ENCODE data around the gene SLC24A3.
"Not testable (repeated sequence)": the region's sequence is repeated elsewhere in the genome, so short reads cannot be mapped to it uniquely, and the experiment has no call there.

SLC24A3 gene

DNA sequence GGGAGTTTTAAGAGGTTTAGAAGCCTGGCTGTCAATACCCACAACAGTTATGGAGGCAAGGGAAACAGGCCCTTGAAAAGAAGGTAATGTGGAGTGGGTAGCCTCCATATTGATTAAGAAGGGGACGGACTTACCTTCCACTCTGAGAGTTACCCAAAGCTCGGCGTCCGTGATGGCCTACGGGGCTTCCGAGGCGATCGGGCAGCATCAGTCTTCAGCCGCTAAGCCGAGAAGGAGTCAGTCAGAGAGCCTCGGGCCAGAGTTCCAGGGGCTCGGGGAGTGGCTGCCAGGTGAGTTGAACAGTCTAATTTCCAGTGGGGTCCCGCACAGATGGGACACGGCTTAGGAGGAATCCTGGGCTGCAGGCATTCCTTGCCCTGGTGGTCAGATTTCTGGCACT, 541.8 kb downstream of the SLC24A3 start:
- in situ Hi-C loops (cut with MboI; ENCODE audit: low sequenced_read_pairs): not testable (repeated sequence)

GRCh38 chr20:19756761-19757486, 544.5 kb downstream of the SLC24A3 start:
- in situ Hi-C loops (cut with MboI; ENCODE audit: low sequenced_read_pairs): no loop called here

DNA sequence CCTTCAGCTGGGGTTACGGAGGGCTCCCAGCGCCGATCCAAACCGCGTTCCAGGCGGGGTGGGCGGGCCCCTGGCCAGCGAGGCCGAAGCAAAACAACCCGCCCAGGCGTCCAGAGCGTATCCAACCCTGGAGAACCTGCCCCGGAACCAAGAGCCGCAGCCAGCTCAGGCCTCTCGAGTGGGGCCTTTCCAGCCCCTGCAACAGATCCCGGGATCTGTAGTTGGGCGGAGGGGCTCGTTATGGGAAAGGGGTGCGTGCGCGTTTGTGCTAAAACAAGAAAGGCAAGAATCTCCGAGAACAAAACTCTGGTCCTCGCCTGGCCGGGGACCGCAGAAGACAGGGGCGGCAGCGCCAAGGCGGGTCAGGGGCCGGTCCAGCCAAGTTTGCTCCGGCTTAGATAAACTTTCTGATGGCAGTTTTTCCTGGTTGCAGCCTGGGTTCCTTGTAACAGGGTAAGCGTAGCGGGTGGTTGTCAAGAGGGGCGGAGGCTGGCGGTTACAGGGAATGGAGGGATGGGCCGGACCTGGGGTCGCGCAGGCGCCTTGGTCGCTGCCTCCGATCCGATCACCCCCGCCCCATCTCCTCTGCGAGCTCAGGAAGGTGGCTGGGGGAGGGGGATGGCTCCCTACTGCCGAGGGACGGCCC, 545.2 kb downstream of the SLC24A3 start:
- in situ Hi-C loops (cut with MboI; ENCODE audit: low sequenced_read_pairs): no loop called here

- in situ Hi-C loops (cut with MboI; ENCODE audit: low sequenced_read_pairs): no loop called here
Measured at GRCh38 chr20:19758133-19758500, 545.7 kb downstream of the SLC24A3 start, which contains the start of gene RIN2. TSS of gene RIN2 (plus strand) at chr20:19758258. CDS start at chr20:19889602, 131,344 bp downstream.

GRCh38 chr20:19758501-19759331, 546.3 kb downstream of the SLC24A3 start:
- in situ Hi-C loops (cut with MboI; ENCODE audit: low sequenced_read_pairs): no loop called here

GRCh38 chr20:19760371-19760721, 547.9 kb downstream of the SLC24A3 start:
- in situ Hi-C loops (cut with MboI; ENCODE audit: low sequenced_read_pairs): no loop called here

DNA sequence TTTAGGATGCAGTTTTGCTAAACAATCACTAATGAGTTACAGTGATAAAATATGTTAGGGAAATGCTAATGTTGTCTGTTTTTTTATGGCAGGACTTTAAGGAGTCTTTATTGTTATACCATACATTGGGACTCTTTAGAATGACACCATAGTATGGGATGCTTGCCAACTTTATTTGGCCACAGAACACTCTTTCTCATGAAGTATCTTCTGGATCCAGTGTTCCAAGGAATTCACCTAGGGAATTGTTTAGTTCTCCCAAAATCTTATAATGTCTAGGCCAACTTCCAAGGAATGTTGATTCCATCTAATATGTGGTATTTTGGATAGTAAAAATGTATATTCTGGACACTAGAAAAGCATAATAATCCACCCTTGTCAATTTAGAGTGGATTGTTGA, 548.9 kb downstream of the SLC24A3 start:
- in situ Hi-C loops (cut with MboI; ENCODE audit: low sequenced_read_pairs): no loop called here

GRCh38 chr20:19761841-19762240, 549.4 kb downstream of the SLC24A3 start:
- in situ Hi-C loops (cut with MboI; ENCODE audit: low sequenced_read_pairs): no loop called here

DNA sequence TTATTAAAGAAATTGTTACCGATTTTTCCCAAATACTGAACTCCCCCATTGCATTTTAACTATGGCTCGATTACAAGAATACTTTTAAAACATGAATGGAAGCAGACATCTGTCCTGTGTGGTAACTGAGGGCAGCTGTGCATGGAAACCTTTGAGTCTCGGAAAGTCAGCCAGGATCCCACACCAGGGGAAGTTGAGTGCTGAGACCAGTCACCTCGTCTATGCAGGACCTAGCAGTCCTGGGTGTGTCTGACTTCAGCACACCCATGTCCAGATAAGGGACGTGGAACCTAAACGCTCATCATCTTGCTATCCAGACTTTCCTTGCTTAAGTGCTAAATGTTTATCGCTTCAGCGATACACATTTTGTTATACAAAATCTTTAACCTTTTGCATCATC, 551.8 kb downstream of the SLC24A3 start:
- in situ Hi-C loops (cut with MboI; ENCODE audit: low sequenced_read_pairs): no loop called here

GRCh38 chr20:19765266-19765665, 552.8 kb downstream of the SLC24A3 start:
- in situ Hi-C loops (cut with MboI; ENCODE audit: low sequenced_read_pairs): no loop called here

GRCh38 chr20:19765913-19766312, 553.5 kb downstream of the SLC24A3 start:
- in situ Hi-C loops (cut with MboI; ENCODE audit: low sequenced_read_pairs): no loop called here

DNA sequence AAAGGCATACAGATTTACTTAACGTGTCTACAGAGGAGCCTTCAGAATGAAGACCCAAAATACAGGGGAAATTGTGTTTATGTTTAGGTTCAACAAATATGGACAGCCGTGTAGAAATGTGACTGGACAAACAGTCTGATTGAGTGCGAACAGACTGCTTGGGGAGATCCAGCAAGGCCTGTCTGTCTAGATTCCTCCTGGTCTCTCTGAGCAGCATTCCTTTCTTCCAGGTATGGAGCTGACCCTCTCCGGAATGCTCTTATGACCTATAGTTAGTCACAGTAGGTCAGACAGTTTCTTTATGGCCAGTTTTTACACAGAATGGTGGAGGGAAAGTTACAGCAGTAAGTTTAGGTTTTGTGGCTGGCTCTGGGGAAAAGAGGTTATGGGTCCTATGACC, 554.6 kb downstream of the SLC24A3 start:
- in situ Hi-C loops (cut with MboI; ENCODE audit: low sequenced_read_pairs): no loop called here

DNA sequence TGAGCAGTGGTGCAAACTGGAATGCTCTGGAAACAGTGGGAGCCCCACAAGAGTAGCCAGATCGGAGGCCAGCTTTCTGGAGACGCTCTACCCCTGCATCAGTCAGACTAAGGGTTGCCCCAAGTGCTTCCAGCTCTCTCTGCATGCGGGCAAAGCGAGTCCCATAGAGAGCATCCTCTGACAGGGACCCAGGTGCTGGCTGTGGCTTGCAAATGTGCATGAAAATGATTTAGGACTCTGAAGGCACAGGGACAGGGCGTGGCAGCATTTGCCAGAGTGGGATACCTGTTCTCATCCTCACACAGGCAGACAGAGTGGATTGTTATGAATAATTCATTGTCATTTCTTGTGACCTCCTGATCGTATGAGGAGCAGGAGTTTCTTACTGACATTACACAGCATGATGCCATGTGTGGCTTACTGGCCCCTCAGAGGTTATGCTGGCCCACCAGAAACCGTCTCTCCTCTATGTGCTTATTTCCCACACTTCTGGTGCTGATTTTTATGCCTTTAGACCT, 555.9 kb downstream of the SLC24A3 start:
- in situ Hi-C loops (cut with MboI; ENCODE audit: low sequenced_read_pairs): no loop called here

DNA sequence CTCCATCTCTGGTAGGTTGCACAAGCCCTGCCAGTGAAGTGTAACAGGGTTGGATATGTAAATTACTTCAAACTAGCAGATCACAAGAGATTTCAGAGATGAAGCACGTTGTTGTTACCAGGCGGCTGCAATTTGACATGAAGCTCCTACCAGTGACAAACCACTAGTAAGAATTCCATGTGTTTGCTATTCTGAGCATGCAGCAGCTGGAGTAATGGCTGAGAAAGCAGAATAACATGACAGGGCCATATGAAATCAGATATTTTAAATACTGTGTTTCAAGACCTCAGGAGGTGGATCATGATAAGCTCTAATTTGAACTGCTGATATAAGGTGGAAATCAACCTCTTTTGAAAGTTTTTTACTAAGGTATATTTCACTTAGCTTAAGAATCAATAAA, 557.1 kb downstream of the SLC24A3 start:
- in situ Hi-C loops (cut with MboI; ENCODE audit: low sequenced_read_pairs): no loop called here

- in situ Hi-C loops (cut with MboI; ENCODE audit: low sequenced_read_pairs): no loop called here
Measured at GRCh38 chr20:19770375-19770774, 557.9 kb downstream of the SLC24A3 start.

GRCh38 chr20:19771031-19771430, 558.6 kb downstream of the SLC24A3 start:
- in situ Hi-C loops (cut with MboI; ENCODE audit: low sequenced_read_pairs): no loop called here
